Inferior parietal cortex (tissue), 1 donor: ENCODE data around the gene IGF2R.
"Not testable (repeated sequence)": the region's sequence is repeated elsewhere in the genome, so short reads cannot be mapped to it uniquely, and the experiment has no call there.

Experiments used
- DNase-seq: peaks from one replicate; pipeline ENCODE4 v3.0.0-alpha.2; 2016; ENCODE audit errors: extremely low spot score

Gene IGF2R

DNA sequence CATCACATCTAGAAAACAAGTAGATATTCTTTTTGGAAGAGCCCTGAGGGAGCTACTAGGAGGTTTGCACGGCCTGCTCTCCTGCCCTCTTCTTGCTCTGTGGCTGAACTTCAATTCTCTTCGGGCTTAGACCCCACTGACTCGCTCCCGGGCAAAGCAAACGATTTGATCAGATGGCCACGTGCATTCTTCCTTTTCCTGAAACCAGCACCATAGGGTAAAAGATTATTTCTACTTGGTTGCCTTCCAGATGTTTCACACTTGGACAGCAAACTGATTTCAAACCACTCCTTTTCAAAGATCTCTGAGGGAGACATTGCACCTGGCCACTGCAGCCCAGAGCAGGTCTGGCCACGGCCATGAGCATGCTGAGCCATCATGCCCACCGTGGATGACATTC lies 152.7 kb downstream of the IGF2R start, which contains the start of gene SLC22A1:
Gene SLC22A1 (plus strand): TSS at position 258 of the 400 bp plus-strand sequence. CDS start 121 bp downstream, at position 379.
- no peak for DNase-seq

DNA sequence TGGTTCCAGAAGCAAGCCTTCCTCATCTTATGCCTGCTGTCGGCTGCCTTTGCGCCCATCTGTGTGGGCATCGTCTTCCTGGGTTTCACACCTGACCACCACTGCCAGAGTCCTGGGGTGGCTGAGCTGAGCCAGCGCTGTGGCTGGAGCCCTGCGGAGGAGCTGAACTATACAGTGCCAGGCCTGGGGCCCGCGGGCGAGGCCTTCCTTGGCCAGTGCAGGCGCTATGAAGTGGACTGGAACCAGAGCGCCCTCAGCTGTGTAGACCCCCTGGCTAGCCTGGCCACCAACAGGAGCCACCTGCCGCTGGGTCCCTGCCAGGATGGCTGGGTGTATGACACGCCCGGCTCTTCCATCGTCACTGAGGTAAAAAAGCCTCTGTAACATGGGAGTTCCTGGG lies 153.1 kb downstream of the IGF2R start:
- no peak for DNase-seq

DNA sequence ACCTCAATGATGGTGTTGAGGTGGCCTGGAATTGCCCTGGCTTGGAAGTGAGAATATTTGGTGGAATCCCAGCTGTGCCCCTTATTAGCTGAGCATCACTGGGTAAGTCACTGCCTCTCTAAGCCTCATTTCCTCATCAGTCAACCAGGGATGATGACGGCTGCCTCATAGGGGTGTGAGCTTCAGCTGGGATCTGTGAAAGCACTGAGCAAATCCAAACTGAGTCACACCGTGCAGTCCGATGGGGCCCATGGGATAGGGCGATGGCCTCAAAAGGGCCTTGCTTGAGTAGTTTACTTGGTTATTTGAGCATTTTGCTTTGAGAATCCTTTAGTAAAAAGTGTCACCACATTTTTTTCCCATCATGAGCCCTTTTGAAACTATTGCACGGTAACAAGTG lies 153.9 kb downstream of the IGF2R start:
- DNase-seq = no peak

GRCh38 chr6:160124007-160124406 lies 155.1 kb downstream of the IGF2R start:
- no peak for DNase-seq

DNA sequence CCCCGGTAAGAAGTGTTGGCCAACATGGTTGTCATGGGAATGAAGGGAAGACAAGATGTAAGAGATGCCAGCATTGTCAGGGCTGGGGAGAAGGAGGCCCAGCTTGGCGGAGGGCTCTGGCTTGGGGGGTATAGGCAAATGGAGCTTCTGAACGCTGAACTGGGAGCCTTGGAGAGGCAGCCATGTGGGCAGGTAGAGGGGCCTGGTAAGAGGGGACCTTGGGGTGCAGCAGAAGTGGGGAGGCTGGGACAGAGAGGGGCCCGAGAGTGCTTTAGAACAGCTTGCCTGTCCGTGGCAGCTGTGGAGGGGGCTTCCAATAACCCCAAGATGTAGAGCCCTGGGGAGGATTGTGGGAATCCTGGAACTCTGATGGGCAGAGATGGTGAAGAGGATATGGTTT lies 155.7 kb downstream of the IGF2R start:
- DNase-seq = no peak

- DNase-seq = not testable (repeated sequence)
Observed at GRCh38 chr6:160125105-160125504, 156.2 kb downstream of the IGF2R start.

GRCh38 chr6:160127270-160128124 lies 158.6 kb downstream of the IGF2R start:
- no peak for DNase-seq

DNA sequence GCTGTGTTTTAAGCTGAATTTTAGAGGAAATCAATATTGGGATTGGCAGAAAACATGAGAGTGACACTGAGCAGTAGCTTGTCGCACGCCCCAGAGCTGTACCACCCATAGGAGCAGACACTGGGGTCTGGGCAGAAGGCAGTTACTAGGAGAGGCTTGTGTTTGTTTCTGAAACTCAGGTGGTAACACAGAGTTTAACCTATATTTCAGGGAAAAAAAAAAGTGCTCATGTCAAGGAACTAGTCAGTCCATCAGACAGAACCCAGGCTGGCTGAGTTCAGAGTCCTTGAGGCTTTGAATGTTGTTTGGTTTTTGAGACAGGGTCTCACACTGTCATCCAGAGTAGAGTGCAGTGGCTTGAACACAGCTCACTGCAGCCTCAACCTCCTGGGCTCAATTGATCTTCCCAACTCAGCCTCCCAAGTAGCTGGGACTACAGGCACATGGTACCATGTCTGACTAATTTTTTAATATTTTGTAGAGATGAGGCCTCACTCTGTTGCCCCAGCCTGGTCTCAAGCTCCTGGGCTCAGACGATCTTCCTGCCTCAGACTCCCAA lies 159.3 kb downstream of the IGF2R start:
- no peak for DNase-seq

DNA sequence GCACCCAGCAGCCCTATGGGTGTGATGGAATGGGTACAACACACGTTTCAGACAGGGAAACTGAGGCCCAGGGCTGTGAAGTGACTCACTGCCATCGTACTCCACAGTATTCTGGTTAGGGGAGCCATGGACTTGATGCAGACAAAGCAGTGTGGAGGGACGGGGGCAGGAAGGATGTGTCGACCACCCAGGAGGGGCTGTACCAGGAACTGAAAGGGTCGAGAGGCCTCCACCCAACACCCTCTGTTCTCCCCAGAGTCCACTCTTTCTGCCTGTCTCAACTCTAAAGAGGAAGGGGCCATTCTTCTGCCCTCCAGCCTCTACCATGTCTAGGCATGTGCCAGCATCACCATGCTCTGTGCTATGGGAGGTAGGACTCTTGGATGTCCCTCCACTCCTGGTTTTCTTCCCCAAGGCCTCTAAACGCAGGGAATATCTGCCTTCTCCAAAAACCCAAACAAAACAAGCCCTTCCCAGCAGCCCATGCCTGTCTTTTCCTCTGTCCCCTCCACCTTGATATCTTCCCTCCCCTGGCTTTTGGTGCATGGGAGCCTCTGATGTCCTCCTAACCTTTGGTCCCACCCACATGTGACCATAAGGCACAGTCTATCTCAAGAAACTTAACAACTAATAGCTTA lies 160.1 kb downstream of the IGF2R start:
- DNase-seq = no peak

DNA sequence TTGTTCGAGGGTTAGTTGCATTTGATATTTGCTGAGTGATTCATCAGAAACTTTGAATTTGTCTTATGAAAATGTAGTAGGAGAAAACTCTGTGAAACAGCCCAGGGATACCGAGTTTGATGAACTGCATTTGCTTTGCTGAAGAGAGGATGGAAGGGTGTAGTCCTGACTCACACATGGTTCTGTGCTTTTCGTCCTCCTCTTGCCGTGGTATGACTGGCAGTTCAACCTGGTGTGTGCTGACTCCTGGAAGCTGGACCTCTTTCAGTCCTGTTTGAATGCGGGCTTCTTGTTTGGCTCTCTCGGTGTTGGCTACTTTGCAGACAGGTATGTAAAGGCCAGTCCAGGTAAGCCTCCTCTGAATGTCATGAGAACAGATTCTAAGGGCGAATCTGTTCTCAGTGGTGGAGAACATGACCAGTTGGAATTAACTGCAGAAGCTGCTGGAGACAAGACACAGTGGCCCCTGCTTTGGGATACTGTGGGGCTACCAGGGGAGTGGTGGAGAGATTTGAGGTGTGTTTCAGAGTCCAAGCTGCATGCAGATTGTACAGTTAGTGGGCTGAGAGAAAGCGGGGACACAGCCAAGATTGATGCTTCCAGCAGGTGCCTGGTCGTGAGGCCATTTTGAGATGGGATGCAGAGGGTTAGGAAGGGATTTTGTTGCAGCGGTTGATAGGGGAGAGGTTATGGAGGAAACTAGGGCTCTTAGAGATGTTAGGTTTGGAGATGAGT lies 161.2 kb downstream of the IGF2R start:
- DNase-seq = no peak

DNA sequence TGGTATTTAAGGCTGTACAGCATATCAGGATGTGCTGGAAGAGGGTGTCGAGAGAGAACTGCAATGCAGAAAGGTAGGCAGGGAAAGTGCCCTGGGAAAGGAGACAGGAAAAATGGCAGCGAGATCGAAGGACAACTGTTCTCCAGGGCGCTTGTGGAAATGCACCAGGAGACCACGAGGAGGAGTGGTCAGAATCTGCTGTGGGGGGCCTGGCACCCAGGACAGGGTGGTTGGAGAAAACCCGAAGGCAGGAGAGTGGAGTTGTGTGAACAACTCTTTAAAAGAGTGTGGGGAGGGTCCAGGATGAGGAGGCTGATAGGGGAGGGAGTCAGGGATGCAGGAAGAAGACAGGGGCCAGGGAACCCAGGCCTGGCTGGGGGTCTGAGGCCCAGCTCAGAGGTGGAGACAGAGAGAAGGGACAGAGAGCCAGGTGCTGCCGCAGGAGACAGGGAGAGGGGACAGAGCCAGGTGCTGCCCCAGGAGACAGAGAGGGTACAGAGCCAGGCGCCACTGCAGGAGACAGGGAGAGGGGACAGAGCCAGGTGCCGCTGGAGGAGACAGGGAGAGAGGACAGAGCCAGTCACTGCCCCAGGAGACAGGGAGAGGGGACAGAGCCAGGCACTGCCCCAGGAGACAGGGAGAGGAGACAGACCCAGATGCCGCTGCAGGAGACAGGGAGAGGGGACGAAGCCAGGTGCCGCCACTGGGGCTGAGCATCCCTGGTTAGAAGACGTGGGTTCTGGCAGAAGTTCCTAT lies 162.0 kb downstream of the IGF2R start:
- DNase-seq = no peak

- DNase-seq = no peak
Observed at GRCh38 chr6:160131636-160132296, 162.9 kb downstream of the IGF2R start.

- no peak for DNase-seq
Observed at GRCh38 chr6:160132297-160132637, 163.4 kb downstream of the IGF2R start.

DNA sequence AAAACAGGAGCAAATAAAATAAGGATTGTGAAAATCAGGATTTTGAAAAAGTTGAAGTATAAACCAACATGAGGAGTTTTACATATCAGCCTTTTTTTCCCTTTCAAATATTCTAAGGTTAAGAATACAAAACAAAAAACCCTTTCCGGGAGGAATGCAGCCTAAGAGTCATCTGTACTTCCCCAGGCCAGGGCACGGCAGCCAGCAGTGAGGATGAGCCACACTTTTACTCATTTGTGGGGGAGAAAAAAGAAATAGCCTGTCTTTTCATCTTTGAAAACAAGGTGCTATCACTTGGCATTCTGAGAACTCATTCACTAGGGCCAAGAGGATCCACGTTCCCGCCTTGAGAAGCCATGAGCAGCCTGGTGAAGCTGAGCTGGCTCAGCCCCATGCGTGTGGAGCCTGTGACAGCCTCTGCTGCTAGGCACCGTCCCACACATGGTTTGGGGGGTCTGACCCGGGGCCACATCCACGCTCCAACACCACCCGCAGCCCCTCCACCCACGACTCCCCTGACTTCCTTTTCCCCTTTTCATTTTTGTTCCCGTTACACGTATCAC lies 164.0 kb downstream of the IGF2R start:
- DNase-seq = no peak

DNA sequence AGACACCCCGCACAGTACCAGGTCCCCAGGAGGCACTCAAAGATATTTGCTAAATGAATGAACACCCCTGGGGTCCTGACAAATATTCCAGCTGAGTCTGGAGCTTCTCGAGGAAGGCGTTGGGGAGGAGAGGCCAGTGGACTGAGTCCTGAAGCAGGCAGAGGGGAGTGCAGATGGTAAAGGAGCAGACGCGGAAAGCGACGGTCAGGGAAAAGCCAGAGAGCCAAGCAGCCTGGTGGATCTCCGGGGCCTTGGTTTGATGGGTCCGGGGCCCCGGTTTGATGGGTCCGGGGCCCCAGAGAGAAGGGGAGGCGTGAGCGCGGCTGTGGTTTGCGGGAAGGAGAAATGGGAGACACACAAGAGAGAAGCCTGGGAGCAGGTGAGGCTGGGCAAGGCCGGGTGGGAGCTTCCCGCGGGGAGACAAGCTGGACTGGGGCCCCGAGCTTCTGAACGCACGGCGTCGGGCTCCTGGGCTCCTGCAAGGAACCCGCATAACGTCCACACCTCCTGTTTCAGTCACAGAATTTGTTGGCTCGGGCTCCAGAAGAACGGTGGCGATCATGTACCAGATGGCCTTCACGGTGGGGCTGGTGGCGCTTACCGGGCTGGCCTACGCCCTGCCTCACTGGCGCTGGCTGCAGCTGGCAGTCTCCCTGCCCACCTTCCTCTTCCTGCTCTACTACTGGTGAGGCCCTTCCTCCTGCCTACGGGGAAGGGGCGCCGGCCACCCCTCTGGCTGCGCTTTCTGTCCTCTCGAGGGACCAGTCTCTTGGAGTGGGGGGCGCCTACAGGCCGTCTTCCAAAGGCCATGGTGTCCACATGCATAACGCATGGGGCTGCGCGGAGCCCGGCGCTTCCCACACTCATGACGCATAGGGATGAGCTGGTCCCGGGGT lies 164.8 kb downstream of the IGF2R start:
- DNase-seq = no peak

GRCh38 chr6:160134337-160134751 lies 165.5 kb downstream of the IGF2R start:
- not testable (repeated sequence) for DNase-seq

GRCh38 chr6:160134779-160135547 lies 166.1 kb downstream of the IGF2R start:
- DNase-seq = no peak

- DNase-seq = no peak
Observed at GRCh38 chr6:160135907-160136655, 167.2 kb downstream of the IGF2R start.
